Erythroblast (primary cell): ENCODE results near the gene HACE1.

ENCODE experiments used
- GATA1 ChIP-seq: IDR thresholded peaks from 2 replicates; pipeline ENCODE4 v1.6.1; 2011; ENCODE audit warnings: low read depth, mild to moderate bottlenecking, control low read depth, low read length, moderate library complexity
- POLR2A ChIP-seq: IDR thresholded peaks from 2 replicates; pipeline ENCODE4 v1.6.1; 2011; ENCODE audit warnings: mild to moderate bottlenecking, low read length

DNA sequence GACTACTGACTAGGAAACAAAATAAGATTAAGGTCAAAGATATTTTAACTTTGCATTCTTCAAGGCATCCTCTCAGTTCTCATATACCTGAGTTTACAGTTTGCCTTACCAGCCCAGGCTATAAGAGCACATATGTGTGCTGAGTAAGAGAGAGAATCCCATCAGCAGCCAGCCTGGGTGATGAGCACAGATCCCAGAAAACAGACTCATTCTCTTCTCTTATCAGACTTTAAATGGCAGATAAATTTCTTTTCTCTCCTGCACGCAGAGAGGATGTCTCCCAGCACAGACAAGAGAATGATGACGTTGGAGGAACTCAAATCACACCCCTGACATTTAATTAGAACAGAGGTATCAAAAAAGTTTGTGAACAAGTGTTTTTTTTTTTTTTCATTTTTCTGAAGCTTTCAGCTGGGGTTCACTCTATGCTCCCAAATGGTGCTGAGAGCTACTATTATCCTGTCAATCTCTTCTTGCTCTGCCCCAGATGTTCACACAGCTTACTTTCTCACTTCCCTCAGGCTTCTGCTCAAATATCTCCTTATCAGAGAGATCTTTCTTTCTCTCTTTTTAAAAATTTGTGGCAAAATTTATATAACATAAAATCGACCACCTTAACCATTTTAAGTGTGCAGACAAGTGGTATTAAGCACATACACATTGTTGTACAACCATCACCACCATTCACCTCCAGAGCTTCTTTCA lies 22.4 kb upstream of the HACE1 start:
- TF ChIP-seq POLR2A = no peak
- no peak for TF ChIP-seq GATA1
